Left lung (tissue), 10 donors: Measurements from ENCODE around the gene CYP4F22. TPM values are rescaled to one million over a fixed set of nuclear protein-coding genes. Genes with fewer than 3 reads are reported as not detected.

Source experiments
- ATAC-seq: fragments of 200-7000 bp; cut with Tn5 transposase; one replicate; pipeline ENCODE4 v1.9.1; 2020; ENCODE audit warnings: moderate library complexity
- DNase-seq, 4 donors: peaks; one replicate each; pipeline ENCODE4 v3.0.0-alpha.2; 2013 to 2020
- H3K27ac ChIP-seq, 2 donors: fragments of 200-600 bp; sonication (generic) in 1 of 2; one replicate each; pipeline versions ENCODE4 v1.5.0 to v1.8.0; 2020 to 2021
- H3K27me3 ChIP-seq, 2 donors: fragments of 200-600 bp; sonication (generic) in 1 of 2; one replicate each; pipeline versions ENCODE4 v1.5.0 to v1.8.0; 2020 to 2021
- H3K36me3 ChIP-seq, 2 donors: fragments of 200-600 bp; sonication (generic) in 1 of 2; one replicate each; pipeline versions ENCODE4 v1.5.0 to v1.8.0; 2020 to 2021
- H3K4me1 ChIP-seq, 2 donors: fragments of 200-600 bp; one replicate each; pipeline ENCODE4 v1.8.0; 2021
- H3K4me3 ChIP-seq, 2 donors: fragments of 200-600 bp; sonication (generic) in 1 of 2; one replicate each; pipeline versions ENCODE4 v1.5.0 to v1.8.0; 2020 to 2021; ENCODE audit warnings: mild to moderate bottlenecking in 1 of 2
- H3K9me3 ChIP-seq, 2 donors: fragments of 200-600 bp; sonication (generic) in 1 of 2; one replicate each; pipeline versions ENCODE4 v1.5.0 to v1.8.0; 2020 to 2021
- intact Hi-C, 2 donors: fragments of 100-400 bp; cut with DNase I; formaldehyde crosslinking; loops; one replicate each; pipeline versions ENCODE4 v1.11.2 to v1.14.2; 2022
- polyA plus RNA-seq, 6 donors: library from polyadenylated mRNA; unstranded; fragments of 120-200 nt; gene quantifications; one replicate each; pipeline ENCODE4 v1.2.1, GENCODE V29; 2013; ENCODE audit not compliant: insufficient read length in 6 of 6
- total RNA-seq, 2 donors: library from RNA; stranded (reverse); fragmentation: NEBNext Ultra II Directional; extraction: Animal tissue kit (Norgen Biotek cat#: 25700); gene quantifications; one replicate each; pipeline ENCODE4 v1.2.1, GENCODE V29; 2021
- TF ChIP-seq, protein P1 (sequence below), 2 donors: fragments of 200-600 bp; sonication (generic) in 1 of 2; IDR thresholded peaks; one replicate each; pipeline versions ENCODE4 v1.5.0 to v1.8.0; 2021; ENCODE audit warnings: antibody characterized with exemption in 2 of 2
- donor health status: DM: no; HTN: yes; CAD: no.
- donor health status: DM: no; HTN: no; CAD: no.

Gene CYP4F22
- total and polyA plus RNA-seq, 8 donors: 0.07 to 0.15 TPM; not detected in 6

DNA sequence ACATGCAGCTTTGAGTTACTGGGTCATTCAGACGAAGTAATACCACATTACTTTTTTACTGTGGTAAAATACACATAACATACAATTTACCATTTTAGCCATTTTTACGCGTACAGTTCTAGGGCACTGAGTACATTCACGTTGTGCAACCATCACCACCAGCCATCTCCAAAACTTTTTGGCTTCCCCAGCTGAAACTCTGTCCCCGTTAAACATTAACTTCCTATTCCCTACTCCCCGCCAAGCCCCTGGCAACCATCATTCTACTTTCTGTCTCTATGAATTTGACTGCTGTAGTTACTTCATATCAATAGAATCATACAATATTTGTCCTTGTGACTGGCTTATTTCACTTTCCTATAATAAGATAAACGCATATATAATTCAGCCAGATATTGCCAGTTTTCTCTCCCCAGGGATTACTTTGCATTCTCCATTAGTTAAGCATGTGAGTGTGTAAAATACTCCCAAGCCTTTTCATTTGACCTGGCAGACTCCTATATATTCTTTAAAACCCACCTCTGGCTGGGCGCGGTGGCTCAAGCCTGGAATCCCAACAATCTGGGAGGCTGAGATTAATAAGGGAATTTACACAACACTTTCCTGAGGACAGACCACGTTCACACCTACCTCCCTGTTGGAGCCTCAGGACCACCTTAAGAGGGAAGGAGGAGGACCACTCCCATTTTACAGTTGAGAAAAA, 10.0 kb upstream of the CYP4F22 start:
- no peak for DNase-seq
- H3K4me3 ChIP-seq: no peak overlapping the region
- H3K36me3 ChIP-seq: no peaks in the 10 kb centered on the region
- peaks cover 0 to 30% of the 10 kb centered on the region in 2 donors for H3K27me3 ChIP-seq
- TF ChIP-seq, protein P1, sequence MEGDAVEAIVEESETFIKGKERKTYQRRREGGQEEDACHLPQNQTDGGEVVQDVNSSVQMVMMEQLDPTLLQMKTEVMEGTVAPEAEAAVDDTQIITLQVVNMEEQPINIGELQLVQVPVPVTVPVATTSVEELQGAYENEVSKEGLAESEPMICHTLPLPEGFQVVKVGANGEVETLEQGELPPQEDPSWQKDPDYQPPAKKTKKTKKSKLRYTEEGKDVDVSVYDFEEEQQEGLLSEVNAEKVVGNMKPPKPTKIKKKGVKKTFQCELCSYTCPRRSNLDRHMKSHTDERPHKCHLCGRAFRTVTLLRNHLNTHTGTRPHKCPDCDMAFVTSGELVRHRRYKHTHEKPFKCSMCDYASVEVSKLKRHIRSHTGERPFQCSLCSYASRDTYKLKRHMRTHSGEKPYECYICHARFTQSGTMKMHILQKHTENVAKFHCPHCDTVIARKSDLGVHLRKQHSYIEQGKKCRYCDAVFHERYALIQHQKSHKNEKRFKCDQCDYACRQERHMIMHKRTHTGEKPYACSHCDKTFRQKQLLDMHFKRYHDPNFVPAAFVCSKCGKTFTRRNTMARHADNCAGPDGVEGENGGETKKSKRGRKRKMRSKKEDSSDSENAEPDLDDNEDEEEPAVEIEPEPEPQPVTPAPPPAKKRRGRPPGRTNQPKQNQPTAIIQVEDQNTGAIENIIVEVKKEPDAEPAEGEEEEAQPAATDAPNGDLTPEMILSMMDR (IDR thresholded peaks at IDR 0.05): no peak
- H3K27ac ChIP-seq: no peak overlapping the region
- no peak for ATAC-seq
- intact Hi-C loops: no loop called here
- H3K9me3 ChIP-seq: no peaks in the 10 kb centered on the region
- H3K4me1 ChIP-seq: no peaks in the 10 kb centered on the region

DNA sequence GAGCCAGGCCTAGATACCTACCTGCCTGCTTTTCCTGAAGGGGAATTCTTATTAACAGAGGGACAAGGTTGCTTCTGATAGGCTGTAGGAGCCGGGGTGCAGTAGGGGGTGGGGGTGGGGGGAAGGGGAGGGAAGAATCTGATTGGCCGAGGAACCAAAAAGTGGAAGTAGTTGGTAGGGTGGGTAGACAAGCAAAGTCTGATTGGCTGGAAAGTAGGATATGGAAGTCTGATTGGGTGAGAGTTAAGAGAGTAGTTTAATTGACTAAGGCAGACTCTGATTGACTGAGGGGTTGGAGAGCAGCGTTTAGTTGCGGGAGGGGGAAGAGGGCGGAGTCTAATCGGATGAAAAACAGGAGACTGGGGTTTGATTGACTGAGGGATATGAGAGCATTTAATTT, 9.4 kb upstream of the CYP4F22 start:
- H3K9me3 ChIP-seq: no peaks in the 10 kb centered on the region
- intact Hi-C loops: no loop called here
- DNase-seq (no peak), ATAC-seq (no peak)
- H3K36me3 ChIP-seq: no peaks in the 10 kb centered on the region
- no peak overlapping the region for H3K27ac ChIP-seq
- no peaks in the 10 kb centered on the region for H3K4me1 ChIP-seq
- TF ChIP-seq, protein P1 (IDR thresholded peaks at IDR 0.05): no peak
- peaks cover 0 to 36% of the 10 kb centered on the region in 2 donors for H3K27me3 ChIP-seq
- H3K4me3 ChIP-seq: no peak overlapping the region

DNA sequence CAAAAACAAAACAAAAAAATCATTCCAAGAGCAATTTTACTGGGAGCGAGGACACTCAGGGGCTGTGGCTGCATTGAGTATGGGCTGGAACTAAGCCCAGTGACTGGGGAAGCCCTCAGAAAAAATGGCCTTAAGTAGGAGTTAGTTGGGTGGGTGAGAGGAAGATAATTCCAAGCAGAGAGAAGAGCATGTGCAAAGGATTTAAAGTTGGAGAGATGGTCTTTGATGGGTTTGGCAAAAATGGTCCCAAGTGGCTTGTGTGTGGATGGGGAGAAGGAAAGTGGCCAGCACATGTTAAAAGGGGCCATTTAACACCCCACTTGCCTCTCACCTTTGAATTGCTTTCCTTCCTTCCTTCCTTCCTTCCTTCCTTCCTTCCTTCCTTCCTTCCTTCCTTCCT, 6.7 kb upstream of the CYP4F22 start:
- Histone ChIP-seq H3K9me3 (no peaks in the 10 kb centered on the region), H3K36me3 (no peaks in the 10 kb centered on the region), H3K4me1 (no peaks in the 10 kb centered on the region), H3K4me3 (no peak overlapping the region), H3K27ac (no peak overlapping the region), H3K27me3 (peaks cover 0 to 62% of the 10 kb centered on the region in 2 donors)
- DNase-seq (no peak), ATAC-seq (no peak)
- TF ChIP-seq, protein P1 (IDR thresholded peaks at IDR 0.05): no peak
- intact Hi-C loops: no loop called here

DNA sequence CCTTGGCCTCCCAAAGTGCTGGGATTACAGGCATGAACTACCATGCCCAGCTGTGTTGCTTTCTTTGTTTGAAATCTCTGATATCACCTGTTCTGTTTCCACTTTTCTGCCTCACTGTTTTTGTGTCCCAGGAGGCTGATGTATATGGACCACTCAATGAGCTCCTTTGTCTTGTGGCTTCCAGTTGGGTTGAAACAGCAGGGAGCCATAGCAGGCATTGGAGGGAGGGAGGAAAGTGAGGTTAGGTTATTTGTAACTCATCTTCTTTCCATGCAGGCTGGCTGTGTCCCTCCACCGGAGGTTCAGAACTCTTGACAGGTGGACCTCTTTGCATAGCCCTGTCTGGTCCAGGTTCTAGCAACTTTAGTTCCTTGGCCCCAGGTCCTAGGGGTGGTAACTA, 6.1 kb upstream of the CYP4F22 start:
- Histone ChIP-seq H3K27me3 (peaks cover 0 to 68% of the 10 kb centered on the region in 2 donors), H3K9me3 (no peaks in the 10 kb centered on the region), H3K4me1 (no peaks in the 10 kb centered on the region), H3K27ac (no peak overlapping the region), H3K36me3 (no peaks in the 10 kb centered on the region), H3K4me3 (no peak overlapping the region)
- intact Hi-C loops: no loop called here
- DNase-seq (no peak), ATAC-seq (no peak)
- TF ChIP-seq, protein P1 (IDR thresholded peaks at IDR 0.05): no peak

DNA sequence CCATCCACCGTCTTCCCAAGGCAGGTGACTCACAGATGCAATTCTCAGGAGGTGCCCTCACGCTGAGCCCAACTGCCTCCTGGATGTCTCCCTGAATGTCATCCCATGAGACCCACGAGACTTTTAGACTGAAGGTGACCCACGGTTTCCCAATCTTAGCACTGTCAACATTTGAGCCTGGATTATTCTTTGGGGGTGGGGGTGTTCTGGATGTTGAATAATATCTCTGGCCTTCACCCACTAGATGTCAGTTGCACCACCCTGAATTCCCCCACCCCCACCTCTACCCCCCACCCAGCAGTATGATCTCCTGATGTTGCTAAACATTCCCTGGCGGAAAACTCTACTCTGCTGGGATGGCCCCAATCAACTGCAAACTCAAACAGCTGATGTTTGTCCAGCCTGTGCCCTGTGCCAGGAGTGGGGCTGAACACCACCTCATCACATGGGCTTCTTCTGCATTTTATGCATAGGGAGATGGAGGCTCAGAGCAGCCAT, 2.2 kb upstream of the CYP4F22 start:
- Histone ChIP-seq H3K27ac (no peak overlapping the region), H3K9me3 (no peaks in the 10 kb centered on the region), H3K4me3 (no peak overlapping the region), H3K4me1 (peaks cover 0 to 4% of the 10 kb centered on the region in 2 donors), H3K27me3 (peaks cover 17 to 88% of the 10 kb centered on the region in 2 donors), H3K36me3 (no peaks in the 10 kb centered on the region)
- TF ChIP-seq, protein P1 (IDR thresholded peaks at IDR 0.05): no peak
- DNase-seq (no peak), ATAC-seq (no peak)
- intact Hi-C loops: no loop called here
